Activated T-helper 9 cell treated with anti-CD3 and anti-CD28 coated beads, Interleukin-2, amount 50 U/mL, for 16 hours (primary cell): Measurements from ENCODE around the gene COL4A5.
"Not testable (repeated sequence)": the region's sequence is repeated elsewhere in the genome, so short reads cannot be mapped to it uniquely, and the experiment has no call there.

ENCODE experiments used
- DNase-seq: peaks from one replicate; pipeline ENCODE4 v3.0.0-alpha.2; 2020; ENCODE audit warnings: low read depth

COL4A5 gene

DNA sequence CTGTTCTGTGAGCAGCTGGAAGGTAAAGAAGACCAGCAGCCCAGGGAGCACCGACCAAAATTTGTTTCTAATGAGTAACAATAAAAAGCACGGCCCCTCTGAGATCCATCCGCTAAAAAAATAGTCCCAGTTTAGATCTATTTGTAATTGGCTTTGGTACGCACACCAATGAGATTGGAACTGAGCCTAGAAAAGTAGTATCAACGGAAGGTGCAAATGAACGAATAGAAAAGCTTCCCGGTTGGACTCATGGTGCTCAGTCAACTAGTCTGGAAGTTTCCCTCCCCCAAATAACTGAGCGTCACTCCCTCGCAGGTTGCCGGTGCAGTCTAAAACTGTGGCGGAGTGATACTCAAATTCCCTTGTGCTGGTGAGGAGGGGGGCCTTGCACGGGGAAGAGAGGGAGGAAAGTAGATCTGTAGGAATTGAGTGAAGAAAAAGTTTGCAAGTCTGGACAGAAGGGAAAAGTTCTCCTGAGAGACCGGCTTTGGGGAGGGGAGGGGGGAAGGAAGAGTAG lies at the start of gene COL4A5:
COL4A5 (plus strand) TSS at position 413 of the 517 bp plus-strand sequence. CDS start 288 bp downstream, outside the sequence.
- DNase-seq: no peak

DNA sequence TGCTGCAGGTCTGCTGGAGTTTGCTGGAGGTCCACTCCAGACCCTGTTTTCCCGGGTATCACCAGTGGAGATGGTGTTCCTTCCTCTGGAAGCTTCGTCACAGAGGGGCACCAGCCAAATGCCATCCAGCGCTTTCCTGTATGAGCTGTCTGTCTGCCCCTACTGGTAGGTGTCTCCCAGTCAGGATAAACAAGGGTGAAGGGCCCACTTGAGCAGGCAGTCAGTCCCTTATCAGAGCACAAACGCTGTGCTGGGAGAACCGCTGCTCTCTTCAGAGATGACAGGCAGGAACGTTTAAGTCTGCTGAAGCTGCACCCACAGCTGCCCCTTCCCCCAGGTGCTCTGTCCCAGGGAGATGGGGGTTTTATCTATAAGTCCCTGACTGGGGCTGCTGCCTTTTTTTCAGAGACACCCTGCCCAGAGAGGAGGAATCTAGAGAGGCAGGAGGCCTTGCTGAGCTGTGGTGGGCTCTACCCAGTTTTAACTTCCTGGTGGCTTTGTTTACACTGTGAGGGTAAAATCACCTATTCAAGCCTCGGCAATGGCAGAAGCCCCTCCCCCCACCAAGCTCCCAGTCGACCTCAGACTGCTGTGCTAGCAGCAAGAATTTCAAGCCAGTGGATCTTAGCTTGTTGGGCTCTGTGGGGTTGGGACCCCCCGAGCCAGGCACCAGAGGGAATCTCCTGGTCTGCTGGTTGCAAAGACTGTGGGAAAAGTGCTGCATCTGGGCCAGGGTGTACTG lies 48.5 kb upstream of the COL4A5 start:
- DNase-seq: not testable (repeated sequence)

DNA sequence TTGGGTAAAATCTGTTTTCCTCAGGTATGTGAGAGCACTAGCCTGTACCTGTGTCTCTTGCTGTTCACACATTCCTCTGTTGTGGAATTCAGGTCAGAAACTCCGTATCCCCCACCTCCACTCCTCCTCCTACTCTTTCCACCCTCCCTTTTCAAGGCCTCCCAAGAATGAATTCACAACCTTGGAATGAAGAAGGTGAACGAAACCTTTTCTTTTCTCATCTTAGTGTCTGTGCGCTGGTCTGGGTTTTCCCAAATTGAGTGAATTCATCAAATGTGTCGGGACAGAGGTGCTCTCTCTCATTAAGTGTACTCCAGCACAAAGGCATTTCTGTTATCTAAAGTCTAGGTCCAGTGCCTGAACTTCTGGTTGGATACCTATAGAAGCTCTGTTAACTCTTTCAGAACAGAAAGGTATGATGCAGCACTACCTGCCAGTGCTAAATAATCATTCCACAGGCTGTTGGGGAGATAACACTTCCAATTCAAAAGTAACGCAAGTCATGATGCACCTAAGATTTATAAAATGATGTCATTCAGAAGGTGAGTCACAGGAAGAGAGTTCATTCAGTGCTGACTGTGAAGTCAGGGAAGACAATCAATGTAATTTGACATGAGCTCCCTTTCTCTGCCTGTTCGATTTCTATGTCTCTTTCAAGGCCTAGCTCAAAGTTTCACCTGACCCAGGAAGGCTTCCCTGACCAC lies 43.3 kb upstream of the COL4A5 start:
- no peak for DNase-seq

DNA sequence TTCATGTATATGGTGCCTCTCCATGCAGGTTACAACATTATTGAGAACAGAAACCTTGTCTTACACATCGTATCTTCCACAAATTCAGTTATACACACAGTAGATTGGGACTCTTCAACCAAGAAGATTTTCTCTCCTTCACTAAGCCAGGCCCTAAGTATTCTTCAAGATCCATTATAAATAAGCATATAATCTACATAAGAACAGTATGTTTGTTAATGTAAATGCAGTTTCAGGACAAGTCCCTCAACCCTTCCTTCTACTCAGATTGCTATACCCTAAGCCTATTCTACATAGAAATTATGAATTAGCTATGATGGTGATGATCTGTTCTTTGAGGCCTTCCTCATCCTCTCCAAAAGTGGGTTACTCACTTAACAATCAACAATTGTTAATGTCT lies 42.7 kb upstream of the COL4A5 start:
- DNase-seq: no peak

DNA sequence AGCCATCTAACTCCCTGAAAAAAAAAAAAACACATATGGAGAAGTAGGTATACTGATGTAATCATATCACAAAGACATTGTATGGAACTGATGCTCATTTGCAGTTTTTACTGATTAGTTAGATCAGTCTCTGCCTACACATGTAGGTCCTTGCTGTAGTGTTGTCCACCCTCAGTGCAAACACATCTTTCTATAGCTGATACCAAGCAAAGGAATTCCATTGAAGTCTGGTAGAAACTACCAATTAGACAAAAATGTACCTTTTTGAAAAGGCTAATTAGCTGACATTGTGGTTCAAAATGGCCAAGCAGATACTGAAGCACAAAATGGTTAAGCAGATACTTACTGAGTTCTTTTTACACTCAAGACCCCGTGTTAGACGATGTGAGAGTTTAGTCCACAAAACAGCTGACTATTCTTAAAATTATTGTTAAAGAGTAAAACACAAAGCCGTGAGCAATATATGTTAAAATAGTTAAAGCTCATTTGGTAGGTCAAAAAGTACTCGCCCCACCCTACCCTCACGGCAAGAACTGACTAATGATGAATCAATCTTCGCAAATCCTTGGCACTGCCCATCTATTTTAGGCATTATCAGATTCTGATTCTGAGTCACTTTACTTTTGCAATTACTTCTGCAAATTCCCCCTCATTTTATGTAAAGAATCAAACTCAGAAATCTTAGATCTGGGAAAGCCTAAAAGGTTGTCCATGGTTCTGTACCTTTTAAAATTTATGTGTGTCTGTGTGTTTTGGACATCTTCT lies 41.8 kb upstream of the COL4A5 start:
- no peak for DNase-seq

DNA sequence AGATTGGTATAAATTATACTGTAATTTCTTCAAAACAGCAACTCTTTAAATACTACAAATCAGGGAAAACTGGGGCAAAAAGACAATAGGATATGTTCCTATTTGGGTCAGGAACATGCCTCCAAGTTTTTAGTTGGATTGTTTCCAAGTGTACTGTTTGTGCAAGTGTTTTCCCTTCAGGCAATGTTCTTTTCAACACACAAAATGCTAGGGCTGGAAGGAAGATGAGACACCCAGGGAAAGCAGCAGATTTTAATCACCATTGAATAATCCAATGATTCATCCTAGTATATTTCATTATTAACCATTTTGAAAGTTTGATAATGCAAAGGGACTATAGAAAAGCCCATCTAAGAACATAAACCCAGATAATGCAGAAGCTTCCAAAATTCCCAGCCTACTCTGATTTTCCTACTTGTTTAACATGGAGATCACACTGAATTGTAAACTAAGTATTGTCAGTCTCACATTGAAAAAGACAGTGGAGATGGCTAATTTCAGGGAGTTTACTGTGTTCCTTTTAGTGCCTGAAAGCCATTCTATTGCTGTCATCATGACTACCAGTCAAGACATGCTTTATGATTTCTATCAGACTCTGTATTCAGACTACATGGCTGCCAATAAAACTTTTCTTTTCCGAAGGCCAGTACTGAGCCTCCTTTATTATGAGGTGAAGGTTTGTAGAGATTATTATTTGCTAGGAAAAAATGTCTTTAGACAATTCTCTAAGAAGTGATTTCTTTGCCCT lies 40.0 kb upstream of the COL4A5 start:
- DNase-seq: no peak

DNA sequence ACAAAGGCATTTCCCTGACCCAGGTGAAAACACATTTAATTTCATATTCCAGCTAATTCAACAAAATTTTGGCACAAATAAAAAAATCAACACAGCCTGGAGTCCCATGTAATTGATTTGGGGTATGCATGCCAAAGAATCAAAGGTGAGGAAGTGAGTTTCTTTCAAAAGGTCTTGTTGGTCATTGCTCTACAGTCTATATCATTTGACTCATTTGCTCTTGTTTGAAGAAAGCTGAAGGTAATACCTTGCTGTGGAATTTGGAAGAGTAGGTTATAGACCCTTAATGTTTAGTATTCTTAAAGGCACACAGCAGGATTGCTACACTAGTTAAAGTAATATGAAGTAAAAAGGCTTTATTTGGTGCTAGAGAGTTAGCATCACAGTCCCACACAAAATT lies 26.9 kb upstream of the COL4A5 start:
- DNase-seq: no peak

DNA sequence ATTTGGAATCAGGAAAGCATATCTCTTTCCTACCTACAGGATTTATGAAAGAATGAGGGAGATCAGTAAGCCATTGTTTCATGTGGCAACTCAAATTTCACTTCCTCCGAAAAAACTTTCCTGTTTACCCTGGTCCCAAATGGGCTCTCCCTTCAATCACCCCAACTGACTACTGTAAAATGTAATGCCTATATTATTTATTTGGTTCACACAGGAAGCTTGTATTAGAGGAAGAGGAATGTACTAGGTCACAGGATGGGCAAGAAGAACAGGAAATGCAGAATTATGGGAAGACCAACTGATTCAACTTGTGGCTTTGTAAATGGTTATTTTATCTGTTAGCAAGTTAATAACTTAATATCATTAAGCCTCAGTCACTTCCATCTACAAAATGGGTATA lies 24.5 kb upstream of the COL4A5 start:
- no peak for DNase-seq

DNA sequence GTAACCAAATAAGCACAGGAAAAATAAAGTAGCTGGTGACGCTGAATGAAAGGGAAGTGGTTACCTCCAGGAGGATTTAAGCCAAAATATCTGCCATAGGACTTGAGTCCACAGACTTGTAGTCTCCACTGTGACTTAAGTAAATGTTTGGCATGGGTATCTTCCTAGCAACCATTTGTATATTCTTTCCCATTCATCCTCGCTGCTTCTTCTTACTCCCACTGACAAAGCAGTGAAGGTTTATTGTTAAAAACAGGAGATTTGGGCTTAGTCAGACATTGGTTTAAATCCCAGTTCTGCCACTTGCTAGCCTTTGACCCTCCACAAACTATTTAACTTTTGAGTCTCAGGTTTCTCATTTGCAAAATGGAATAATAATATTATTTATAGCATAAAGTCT lies 23.7 kb upstream of the COL4A5 start:
- DNase-seq: no peak

DNA sequence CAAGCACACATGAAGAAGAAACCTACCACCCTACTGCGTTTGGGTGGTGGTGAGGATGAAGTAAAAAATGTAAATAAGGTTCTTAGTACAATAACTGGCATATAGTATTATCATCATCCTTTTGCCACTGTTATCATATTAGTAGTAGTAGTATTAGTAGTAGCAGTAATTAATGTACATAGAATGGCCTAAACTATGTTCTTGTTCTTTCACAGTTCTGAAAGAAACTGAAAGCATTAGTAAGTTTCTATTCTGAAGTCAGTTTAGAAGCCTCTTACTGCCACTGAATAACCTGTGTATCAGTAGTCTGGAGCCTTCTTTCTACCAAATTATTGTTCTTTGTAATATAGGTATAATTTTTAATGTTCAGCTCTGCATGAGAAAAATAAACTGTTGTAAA lies 22.4 kb upstream of the COL4A5 start:
- no peak for DNase-seq

DNA sequence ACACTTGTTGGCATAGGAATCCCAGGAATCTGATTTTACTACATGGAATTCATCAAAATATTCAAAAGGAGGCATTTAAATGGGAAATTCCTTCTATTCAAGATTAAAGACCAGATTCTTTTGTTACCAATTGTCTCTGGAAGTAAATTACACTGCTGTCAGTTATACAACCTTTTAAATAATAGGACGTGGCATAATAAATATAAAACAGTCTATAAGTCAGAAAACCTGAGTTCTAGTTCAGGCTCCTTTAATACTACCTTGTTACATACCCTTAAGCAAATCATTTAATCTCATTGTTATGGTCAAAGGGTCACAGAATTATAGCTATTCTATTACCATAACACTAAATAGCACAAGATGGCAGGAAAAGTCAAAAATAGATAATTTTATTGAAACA lies 20.2 kb upstream of the COL4A5 start:
- DNase-seq: no peak

DNA sequence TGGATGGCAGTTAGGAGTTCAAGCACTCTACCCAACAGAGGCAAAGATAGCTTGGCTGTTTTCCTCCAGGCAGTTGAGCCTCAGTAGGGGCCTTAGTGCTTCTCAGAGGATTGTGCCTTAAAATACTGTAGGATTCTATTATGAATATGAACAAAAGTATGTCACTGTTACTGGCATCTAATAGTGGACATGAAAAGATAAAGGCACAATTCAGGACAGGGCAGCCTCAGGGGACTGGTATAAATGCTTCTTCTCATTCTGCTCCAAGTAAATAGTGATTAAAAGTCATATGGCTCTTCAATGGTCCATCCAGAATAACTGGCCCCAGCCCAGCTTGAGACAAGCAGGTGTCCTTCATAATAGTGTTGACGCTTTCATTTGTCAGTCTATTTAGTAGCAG lies 19.2 kb upstream of the COL4A5 start:
- DNase-seq: no peak

DNA sequence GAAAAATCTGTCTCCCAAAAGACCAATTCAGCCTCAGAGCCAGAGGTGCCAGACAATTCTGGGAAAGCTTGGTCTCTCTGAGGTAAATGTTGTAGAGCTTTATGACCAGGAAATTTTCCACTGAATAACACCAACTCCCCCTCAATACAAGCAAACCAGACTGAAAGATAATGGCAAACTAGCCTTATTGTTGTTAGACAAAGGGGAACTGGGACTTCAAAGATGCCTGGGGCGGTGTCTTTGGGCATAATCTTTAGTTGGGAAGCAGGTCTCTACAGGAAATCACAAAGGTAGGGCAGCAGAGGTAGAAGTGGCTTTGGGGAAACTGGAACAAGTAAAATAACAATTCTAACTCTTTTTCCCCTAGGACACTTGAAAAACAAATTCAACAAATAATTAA lies 13.4 kb upstream of the COL4A5 start:
- DNase-seq: no peak

DNA sequence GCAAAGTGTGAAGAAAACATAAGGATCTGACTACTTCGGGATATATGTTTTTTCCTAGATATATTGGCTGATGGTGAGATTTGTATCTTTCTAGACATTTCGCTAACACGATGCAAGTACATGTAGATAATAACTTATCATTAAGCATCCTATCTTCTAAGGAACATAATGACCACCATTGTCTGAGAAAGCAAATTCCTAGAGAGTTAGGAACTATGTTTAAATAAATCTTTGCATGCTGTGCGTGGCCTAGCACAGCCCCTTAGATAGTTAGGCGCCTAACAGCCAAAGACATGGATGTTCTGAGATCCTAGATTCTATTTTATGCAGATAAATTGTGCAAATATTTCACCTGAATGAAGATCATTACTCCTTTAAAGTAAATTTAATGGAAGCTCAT lies 4.4 kb upstream of the COL4A5 start:
- no peak for DNase-seq

DNA sequence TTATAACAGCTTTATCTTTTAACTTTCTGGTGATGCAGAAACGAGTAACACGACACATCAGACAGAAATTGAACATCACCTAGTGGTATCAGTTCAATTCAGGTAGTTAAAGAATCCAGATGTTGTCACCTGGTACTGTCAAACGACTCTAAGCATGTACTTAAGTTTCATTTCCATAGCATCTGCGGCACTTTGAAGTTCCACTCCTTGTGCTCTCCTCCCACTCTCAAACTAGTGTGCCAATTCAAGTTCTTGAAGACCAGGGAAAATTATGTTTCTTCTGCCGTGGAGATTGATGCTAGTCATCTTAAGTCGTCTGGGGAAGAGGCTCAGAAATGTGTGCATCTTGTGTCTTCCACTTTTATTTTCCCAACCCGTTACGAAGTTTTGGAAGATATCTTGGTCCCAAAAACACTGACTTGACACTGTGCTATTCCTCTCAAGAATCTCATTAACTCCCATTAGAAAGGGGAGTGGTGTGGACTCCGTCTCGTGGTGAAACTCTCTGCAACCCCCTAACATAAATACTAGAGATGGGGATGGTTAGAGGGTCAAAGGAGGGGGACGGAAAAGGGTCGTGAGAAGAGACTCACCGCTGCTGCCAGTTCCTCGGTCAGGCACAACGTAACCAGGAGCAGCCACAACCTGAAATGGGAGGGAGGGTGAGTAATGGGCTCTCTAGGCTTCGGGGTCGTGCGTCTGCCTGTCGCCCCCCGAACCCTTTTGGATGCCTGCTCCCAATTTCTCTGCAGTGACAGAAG lies 2.1 kb upstream of the COL4A5 start:
- no peak for DNase-seq

DNA sequence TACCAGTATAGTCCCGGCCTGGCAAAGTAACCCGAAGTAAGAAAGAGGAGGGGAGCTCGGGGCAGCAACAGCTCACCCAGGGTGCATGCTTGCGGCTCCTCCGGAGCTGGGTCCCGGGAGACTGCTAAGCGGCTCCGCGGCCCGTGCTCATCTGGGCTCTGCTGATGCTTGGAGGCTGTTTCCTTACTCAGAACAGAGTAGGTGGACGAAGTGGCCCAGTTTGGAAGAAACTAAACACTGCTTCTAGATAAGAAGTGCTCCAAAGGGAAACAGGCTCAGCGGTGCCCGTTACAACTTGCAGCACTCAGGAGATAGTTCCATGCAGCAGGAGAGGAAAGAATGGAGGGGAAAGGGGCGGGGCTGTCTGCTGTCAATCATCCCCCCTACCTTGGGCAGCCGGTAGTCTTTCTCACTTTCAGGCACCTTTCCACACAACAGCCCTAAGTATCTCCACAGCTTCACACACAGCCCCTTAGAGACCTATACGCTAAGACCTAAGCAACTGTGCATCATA lies 1.5 kb upstream of the COL4A5 start, which contains the start of gene COL4A6:
COL4A6 (minus strand) TSS at position 313 of the 514 bp plus-strand sequence; CDS start at position 87, 226 bp downstream.
- no peak for DNase-seq

DNA sequence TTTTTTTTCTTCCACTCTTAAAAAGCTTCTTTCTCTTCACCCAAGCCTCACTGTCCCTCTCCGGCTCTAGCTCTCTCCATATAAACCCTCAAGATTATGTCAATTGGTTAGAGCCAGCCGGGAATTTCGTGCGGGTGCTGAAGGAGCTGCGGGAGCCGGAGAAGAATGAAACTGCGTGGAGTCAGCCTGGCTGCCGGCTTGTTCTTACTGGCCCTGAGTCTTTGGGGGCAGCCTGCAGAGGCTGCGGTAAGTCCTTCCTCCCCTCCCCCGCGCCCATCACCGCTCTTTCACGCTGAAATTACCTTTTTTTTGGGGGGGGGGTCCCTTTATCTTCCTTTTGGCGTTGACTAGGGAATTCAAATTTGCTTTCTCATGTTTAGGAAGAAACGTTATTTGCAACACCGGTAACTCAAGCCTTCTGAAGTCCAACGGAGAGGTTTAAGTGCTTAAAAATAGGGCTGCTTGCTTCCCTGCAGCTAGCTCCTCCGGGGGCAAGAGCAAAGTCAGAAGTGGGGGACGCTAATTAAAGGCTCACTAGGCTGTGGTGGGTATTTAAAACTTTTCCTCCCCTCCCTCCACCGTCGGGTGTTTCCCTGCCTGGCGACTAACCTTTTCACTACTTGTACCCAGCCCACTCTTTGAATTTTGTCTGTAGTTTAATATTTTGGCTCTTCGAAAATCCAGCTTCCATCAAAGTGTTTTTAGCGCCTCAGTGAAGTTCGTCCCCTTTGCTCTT lies 491 bp downstream of the COL4A5 start:
- DNase-seq: no peak

DNA sequence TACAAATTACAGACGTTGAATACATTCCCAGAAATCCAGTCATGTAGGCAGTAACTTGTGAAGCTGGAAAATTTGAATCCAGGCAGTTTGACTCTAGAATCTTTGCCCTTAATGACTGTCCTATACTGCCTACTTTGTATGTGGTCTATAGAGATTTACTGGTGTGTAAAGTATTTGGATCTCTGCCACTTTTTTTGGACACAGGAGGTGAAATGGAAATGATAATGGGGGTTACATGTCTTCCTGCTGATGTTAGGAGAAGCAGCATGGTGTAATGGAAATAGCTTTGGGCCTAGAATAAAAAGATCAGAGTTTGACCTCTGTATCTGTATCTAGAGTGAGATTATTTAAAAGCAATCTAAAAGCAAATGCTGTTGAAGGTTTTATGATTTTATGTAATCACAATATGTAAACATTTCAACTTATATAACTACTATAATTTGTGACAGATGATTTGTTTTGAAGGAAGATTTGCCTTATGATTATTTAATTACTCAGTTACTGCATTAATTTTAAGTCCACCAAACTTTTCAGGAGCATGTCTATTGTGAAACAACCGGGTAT lies 3.3 kb downstream of the COL4A5 start:
- no peak for DNase-seq

DNA sequence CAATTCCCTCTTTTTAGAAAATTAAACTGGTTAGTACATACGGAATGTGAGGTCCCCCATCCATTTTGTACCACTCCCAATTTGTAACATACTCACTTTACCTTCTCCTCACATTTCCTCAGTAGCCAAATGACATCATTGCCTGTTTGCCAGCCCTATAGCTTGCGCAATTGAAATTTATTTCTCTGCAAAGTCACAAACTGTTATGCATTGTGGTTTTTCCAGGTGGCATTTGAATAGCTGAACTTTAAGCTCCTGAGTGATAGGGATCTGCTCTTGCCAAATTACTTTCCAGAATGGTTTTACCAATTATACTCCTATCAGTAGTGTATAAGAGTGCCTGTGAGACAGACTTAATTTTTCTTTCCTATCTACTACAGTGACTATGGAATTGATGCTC lies 7.7 kb downstream of the COL4A5 start:
- DNase-seq: no peak

DNA sequence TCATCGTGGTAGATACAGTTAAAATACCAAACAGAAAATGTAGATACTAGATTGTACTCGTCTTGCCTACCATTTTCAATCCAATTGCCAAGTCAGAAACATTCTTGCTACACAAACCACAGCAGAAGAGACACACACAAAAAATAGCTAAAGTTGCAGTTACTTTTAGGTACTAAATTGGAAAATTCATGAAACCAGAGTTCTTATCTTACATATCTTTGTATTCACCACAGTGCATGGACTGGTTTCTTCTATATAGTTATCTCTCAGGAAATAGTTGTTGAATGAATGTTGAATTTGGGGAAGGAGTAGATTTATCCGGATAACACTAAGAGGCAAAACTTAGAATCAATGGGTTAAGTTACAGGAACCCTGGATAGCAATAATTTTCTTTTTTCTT lies 14.2 kb downstream of the COL4A5 start:
- no peak for DNase-seq
